Right atrium auricular region (tissue), 2 donors: ENCODE measurements around the gene TRPT1. TPM values are rescaled to one million over a fixed set of nuclear protein-coding genes. Genes with fewer than 3 reads are reported as not detected.
A peak's percentile ranks its signal among the peaks of the same experiment; 100 is the strongest.

Experiments used
- DNase-seq: peaks from one replicate; pipeline ENCODE4 v3.0.0-alpha.2; 2019; ENCODE audit warnings: low spot score
- H3K27ac ChIP-seq, 2 donors: fragments of 200-600 bp; sonication (generic); 1 replicate in 1 of 2; 2 replicates in 1 of 2; pipeline ENCODE4 v1.5.1; 2016 to 2019
- H3K27me3 ChIP-seq, 2 donors: fragments of 200-600 bp; sonication (generic); one replicate each; pipeline versions ENCODE4 v1.5.1 to v1.6.0; 2017 to 2019
- H3K36me3 ChIP-seq: fragments of 200-600 bp; sonication (generic); one replicate; pipeline ENCODE4 v1.5.1; 2016
- H3K4me1 ChIP-seq, 2 donors: fragments of 200-600 bp; sonication (generic); one replicate each; pipeline versions ENCODE4 v1.5.1 to v1.6.0; 2017 to 2019
- H3K4me3 ChIP-seq, 2 donors: fragments of 200-600 bp; sonication (generic); 1 replicate in 1 of 2; 2 replicates in 1 of 2; pipeline ENCODE4 v1.5.1; 2017 to 2019; ENCODE audit warnings: mild to moderate bottlenecking in 1 of 2, moderate library complexity in 1 of 2
- H3K9me3 ChIP-seq, 2 donors: fragments of 200-600 bp; sonication (generic); one replicate each; pipeline ENCODE4 v1.5.1; 2019
- total RNA-seq, 2 donors: library from RNA; depleted of rRNA; stranded (reverse); fragments of >200 nt; gene quantifications; one replicate each; pipeline ENCODE4 v1.1.0, GENCODE V29; 2016
- TF ChIP-seq, protein P1 (sequence below), 2 donors: fragments of 200-600 bp; sonication (generic); IDR thresholded peaks; one replicate each; pipeline ENCODE4 v1.5.1; 2019; ENCODE audit warnings: antibody characterized with exemption in 2 of 2

TRPT1 gene
- total RNA-seq, 2 donors from 2014 or later: 86.0 to 95.8 TPM

DNA sequence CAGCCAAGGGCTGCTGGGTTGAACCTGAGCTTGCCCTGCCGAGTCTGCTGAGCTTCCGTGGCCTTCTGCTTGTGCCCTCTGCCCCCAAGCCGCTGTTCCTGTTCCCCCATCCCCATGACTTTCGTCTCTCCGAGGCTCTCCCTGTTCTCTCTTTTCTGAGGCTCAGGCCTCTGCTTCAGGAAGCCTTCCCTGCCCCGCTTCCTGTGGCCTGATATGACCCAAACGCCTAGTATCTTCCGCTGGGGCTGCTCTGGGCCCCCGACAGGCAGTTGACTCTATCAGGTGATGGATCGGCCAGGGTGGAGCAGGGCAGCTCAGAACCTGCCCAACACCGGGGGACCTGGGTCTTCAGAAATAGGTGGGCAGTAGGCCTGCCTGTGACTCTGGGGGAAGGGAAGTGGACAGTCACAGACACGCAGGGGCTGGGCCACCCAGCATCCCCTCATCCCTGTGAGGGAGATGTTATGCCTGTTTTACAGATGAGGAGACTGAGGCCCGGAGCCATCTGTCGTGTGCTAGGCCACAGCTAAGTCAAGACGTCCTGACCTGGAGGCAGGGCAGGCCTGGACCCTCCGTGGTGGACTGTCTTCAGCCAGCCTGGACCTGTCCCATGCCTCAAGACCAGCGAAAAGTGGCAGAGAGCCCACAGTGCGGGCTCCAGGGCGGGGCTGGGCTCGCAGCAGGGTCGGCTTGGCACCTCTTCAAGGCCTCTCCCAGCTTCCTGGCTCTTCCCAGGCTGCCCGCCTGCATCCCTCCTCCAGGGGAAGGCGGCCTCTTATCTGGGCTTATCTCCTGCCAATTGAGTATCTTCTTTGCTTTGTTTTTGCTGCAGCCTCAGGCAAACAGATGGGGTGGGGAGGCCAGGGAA is 42.3 kb upstream of the TRPT1 start:
- peak overlapping the region; percentile 59 to 72 for H3K4me3 ChIP-seq
- TF ChIP-seq, protein P1, sequence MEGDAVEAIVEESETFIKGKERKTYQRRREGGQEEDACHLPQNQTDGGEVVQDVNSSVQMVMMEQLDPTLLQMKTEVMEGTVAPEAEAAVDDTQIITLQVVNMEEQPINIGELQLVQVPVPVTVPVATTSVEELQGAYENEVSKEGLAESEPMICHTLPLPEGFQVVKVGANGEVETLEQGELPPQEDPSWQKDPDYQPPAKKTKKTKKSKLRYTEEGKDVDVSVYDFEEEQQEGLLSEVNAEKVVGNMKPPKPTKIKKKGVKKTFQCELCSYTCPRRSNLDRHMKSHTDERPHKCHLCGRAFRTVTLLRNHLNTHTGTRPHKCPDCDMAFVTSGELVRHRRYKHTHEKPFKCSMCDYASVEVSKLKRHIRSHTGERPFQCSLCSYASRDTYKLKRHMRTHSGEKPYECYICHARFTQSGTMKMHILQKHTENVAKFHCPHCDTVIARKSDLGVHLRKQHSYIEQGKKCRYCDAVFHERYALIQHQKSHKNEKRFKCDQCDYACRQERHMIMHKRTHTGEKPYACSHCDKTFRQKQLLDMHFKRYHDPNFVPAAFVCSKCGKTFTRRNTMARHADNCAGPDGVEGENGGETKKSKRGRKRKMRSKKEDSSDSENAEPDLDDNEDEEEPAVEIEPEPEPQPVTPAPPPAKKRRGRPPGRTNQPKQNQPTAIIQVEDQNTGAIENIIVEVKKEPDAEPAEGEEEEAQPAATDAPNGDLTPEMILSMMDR (IDR thresholded peaks at IDR 0.05): no peak
- peaks cover 19% of the 10 kb centered on the region for H3K36me3 ChIP-seq
- DNase-seq: peak; percentile 82
- peaks cover 0 to 45% of the 10 kb centered on the region in 2 donors for H3K4me1 ChIP-seq
- H3K27ac ChIP-seq: peak overlapping the region; percentile 93 to 98
- no peaks in the 10 kb centered on the region for H3K27me3 ChIP-seq
- H3K9me3 ChIP-seq: no peaks in the 10 kb centered on the region

DNA sequence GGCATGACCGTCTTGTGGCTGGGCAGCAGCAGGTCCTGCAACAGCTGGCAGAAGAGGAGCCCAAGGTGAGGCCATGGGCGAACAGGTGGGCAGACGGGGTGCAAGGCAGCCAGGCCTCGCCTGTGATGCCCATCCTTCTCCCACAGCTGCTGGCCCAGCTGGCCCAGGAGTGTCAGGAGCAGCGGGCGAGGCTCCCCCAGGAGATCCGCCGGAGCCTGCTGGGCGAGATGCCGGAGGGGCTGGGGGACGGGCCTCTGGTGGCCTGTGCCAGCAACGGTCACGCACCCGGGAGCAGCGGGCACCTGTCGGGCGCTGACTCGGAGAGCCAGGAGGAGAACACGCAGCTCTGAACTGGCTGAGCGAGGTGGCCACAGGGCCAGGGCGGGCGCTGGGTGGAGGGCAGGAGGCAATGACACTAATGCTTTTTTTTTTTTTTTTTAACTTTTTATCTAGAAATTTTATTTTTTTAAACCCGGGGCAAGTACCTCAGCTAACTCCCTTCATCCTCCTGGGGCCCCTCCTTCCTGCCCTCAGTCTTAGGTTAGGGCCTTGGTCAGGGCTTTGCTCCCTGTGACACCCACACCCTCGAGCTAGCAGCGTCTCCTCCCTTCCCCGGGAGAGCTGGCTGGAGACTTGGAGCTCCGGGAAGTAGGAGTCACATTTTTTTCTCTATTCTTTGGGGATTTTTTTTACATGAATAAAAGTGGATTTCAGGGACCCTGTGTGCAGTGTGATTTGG is 41.4 kb upstream of the TRPT1 start:
- H3K4me1 ChIP-seq: peaks cover 0 to 37% of the 10 kb centered on the region in 2 donors
- no peak for DNase-seq
- peak overlapping the region; percentile 93 to 98 for H3K27ac ChIP-seq
- no peak overlapping the region for H3K4me3 ChIP-seq
- H3K27me3 ChIP-seq: no peaks in the 10 kb centered on the region
- H3K9me3 ChIP-seq: no peaks in the 10 kb centered on the region
- H3K36me3 ChIP-seq: peaks cover 24% of the 10 kb centered on the region
- TF ChIP-seq, protein P1 (IDR thresholded peaks at IDR 0.05): no peak

DNA sequence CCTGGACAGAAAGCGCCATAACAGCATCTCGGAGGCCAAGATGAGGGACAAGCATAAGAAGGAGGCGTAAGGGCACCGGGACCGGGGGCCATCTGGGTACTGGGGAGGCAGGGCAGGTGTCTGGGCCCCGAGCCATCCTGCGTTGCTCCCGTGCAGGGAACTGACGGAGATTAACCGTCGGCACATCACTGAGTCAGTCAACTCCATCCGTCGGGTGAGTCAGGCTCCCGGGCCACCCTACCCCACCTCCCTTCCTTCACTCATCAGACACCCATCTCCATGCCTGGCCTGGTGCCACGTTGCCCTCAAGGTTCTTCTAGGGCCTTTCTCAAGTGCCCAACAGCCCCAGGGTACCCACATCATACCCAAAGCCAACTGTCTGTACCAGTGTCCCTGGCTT is 40.4 kb upstream of the TRPT1 start:
- no peak overlapping the region for H3K27ac ChIP-seq
- TF ChIP-seq, protein P1 (IDR thresholded peaks at IDR 0.05): no peak

DNA sequence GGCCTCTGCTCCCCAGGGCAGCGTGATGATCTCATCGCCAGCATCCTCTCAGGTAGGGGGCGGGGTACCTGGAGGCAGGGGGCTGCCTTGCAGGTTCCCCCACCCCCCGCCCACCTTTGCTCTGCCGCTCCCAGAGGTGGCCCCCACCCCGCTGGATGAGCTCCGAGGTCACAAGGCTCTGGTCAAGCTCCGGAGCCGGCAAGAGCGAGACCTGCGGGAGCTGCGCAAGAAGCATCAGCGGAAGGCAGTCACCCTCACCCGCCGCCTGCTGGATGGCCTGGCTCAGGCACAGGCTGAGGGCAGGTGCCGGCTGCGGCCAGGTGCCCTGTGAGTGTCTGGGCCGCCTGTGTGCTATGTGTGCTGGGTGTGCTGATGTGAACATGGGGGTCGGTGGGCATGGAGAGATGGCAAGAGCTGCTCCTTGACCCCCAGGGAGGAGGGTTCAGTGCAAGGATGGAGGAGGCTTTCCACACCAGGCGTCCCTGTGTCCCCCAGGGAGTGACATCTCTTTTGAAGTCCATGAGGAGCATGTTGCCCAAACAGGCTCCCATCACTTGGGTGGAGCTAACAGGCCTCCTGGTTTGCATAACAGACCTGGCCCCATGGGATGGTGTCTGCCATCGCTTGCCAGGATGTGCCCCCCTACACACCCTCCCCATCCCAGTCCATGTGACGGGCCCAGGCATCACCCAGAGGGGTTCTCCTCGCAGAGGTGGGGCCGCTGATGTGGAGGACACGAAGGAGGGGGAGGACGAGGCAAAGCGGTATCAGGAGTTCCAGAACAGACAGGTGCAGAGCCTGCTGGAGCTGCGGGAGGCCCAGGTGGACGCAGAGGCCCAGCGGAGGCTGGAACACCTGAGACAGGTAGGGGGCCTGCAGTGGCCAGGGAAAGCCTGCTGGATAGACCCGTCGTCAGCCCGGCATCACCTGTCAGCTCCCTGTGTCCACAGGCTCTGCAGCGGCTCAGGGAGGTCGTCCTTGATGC is 39.5 kb upstream of the TRPT1 start:
- H3K36me3 ChIP-seq: peaks cover 34% of the 10 kb centered on the region
- DNase-seq: no peak
- TF ChIP-seq, protein P1 (IDR thresholded peaks at IDR 0.05): no peak

More for the DNA sequence above, 40.4 kb upstream of the TRPT1 start:
- DNase-seq: no peak
- peaks cover 0 to 27% of the 10 kb centered on the region in 2 donors for H3K4me1 ChIP-seq
- peaks cover 31% of the 10 kb centered on the region for H3K36me3 ChIP-seq
- H3K27me3 ChIP-seq: no peaks in the 10 kb centered on the region
- no peak overlapping the region for H3K4me3 ChIP-seq
- no peaks in the 10 kb centered on the region for H3K9me3 ChIP-seq

DNA sequence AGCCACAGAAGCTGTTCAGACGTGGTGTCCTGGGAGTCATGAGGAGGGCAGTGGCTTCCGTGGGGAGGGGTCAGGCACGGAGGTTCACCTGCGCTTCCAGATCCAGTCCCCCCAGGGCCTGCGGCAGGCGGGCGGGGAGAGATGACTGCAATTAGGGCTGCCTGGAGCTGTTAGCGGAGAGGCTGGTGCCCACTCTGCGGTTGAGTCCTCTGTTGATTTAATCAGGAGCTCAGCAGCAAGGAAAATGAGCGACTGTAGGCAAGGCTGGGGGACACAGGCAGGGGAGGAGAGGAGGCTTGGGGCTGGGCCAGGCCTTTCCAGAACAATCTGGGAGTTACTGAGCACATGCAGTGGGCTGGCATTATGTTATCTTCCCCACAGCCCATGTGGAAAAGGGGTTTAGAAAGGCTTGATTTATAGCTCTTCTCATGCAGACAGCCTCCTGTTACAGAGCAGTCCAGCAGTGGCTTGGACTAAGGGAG is 38.4 kb upstream of the TRPT1 start:
- Histone ChIP-seq H3K27me3 (no peaks in the 10 kb centered on the region), H3K27ac (no peak overlapping the region), H3K4me3 (no peak overlapping the region), H3K9me3 (no peaks in the 10 kb centered on the region), H3K4me1 (peaks cover 0 to 27% of the 10 kb centered on the region in 2 donors), H3K36me3 (peaks cover 41% of the 10 kb centered on the region)
- TF ChIP-seq, protein P1 (IDR thresholded peaks at IDR 0.05): no peak
- DNase-seq: no peak

More for the DNA sequence above, 39.5 kb upstream of the TRPT1 start:
- no peak overlapping the region for H3K4me3 ChIP-seq
- peaks cover 0 to 27% of the 10 kb centered on the region in 2 donors for H3K4me1 ChIP-seq
- H3K9me3 ChIP-seq: no peaks in the 10 kb centered on the region
- no peaks in the 10 kb centered on the region for H3K27me3 ChIP-seq
- no peak overlapping the region for H3K27ac ChIP-seq
